HG02938 (cell line): Measurements from ENCODE around the gene ABHD16B.
A peak's percentile ranks its signal among the peaks of the same experiment; 100 is the strongest.

ENCODE experiments used
- ATAC-seq: cut with Tn5 transposase; IDR thresholded peaks from one replicate; pipeline ENCODE4 v1.9.1; 2021; ENCODE audit warnings: mild to moderate bottlenecking, moderate library complexity; ENCODE audit not compliant: unreplicated experiment

Gene ABHD16B

GRCh38 chr20:63894358-63895201 lies 33.3 kb downstream of the ABHD16B start, which contains the start of gene DNAJC5:
DNAJC5 (plus strand) TSS chr20:63895126; CDS start chr20:63928346, 33,220 bp downstream.
- peak; percentile 73 for ATAC-seq

- ATAC-seq: no peak
Observed at GRCh38 chr20:63895202-63895951, 34.1 kb downstream of the ABHD16B start.

GRCh38 chr20:63895952-63896263 lies 34.6 kb downstream of the ABHD16B start:
- ATAC-seq: no peak

- ATAC-seq: peak; percentile 36
Observed at GRCh38 chr20:63896264-63897105, 35.2 kb downstream of the ABHD16B start.

GRCh38 chr20:63897978-63898561 lies 36.8 kb downstream of the ABHD16B start:
- ATAC-seq: no peak

- ATAC-seq: no peak
Observed at GRCh38 chr20:63898882-63899558, 37.7 kb downstream of the ABHD16B start.

GRCh38 chr20:63900413-63900812 lies 39.1 kb downstream of the ABHD16B start:
- ATAC-seq: no peak

- ATAC-seq: no peak
Observed at GRCh38 chr20:63903796-63904561, 42.7 kb downstream of the ABHD16B start.

- no peak for ATAC-seq
Observed at GRCh38 chr20:63908008-63908682, 46.8 kb downstream of the ABHD16B start.

- no peak for ATAC-seq
Observed at GRCh38 chr20:63911176-63911575, 49.9 kb downstream of the ABHD16B start.
